Ovary (tissue), 3 donors: ENCODE data around the gene SUGCT.

Experiments used
- CTCF ChIP-seq, 3 donors: fragments of 450-650 bp in 2 of 3; fragments of 200-600 bp in 1 of 3; IDR thresholded peaks; one replicate each; pipeline versions ENCODE4 v1.5.1 to v1.8.0; 2016 to 2022; ENCODE audit warnings: antibody characterized with exemption in 3 of 3, mild to moderate bottlenecking in 1 of 3
- EP300 ChIP-seq: sonication (generic); formaldehyde crosslinking; IDR thresholded peaks from one replicate; pipeline ENCODE4 v1.6.1; 2017; ENCODE audit warnings: antibody characterized with exemption
- donor health status: DM: no; HTN: no; CAD: no.

GRCh38 chr7:40526951-40527715 is 392.3 kb downstream of the SUGCT start:
- no peak for TF ChIP-seq EP300
- TF ChIP-seq CTCF (IDR thresholded peaks at IDR 0.05), result no peak
